Mesendoderm (in vitro differentiated cells): ENCODE data around the gene PARD3.

Source experiments
- DNase-seq: peaks from one replicate; pipeline ENCODE4 v3.0.0; 2013
- H2AK5ac ChIP-seq: 2 replicates; pipeline ENCODE4 v1.6.1; 2013; ENCODE audit warnings: low read length, inconsistent platforms
- H2BK120ac ChIP-seq: 2 replicates; pipeline ENCODE4 v1.6.1; 2013; ENCODE audit warnings: low read depth, mild to moderate bottlenecking, low read length, moderate library complexity, mixed read lengths
- H2BK15ac ChIP-seq: replicated peaks from 2 replicates; pipeline ENCODE4 v1.6.1; 2013; ENCODE audit warnings: low read depth, mild to moderate bottlenecking, moderate library complexity
- H2BK5ac ChIP-seq: 2 replicates; pipeline ENCODE4 v1.6.1; 2013; ENCODE audit warnings: low read length, inconsistent platforms
- H3K18ac ChIP-seq: 2 replicates; pipeline ENCODE4 v1.6.1; 2013; ENCODE audit warnings: mild to moderate bottlenecking, low read length, mixed read lengths
- H3K23ac ChIP-seq: one replicate; pipeline ENCODE4 v1.6.1; 2013; ENCODE audit warnings: low read length
- H3K27ac ChIP-seq: 2 replicates; pipeline ENCODE4 v1.5.1; 2013; ENCODE audit warnings: low read depth, mild to moderate bottlenecking, inconsistent platforms, low read length, moderate library complexity
- H3K27me3 ChIP-seq: 2 replicates; pipeline ENCODE4 v1.6.1; 2013; ENCODE audit warnings: low read length, control low read depth, mild to moderate bottlenecking, inconsistent platforms; ENCODE audit not compliant: insufficient read depth, poor library complexity
- H3K36me3 ChIP-seq: 2 replicates; pipeline ENCODE4 v1.6.1; 2013; ENCODE audit warnings: low read length, inconsistent platforms; ENCODE audit not compliant: control insufficient read depth, insufficient read depth
- H3K4ac ChIP-seq: one replicate; pipeline ENCODE4 v1.6.1; 2013; ENCODE audit warnings: low read depth, mild to moderate bottlenecking, low read length, moderate library complexity
- H3K4me1 ChIP-seq: 2 replicates; pipeline ENCODE4 v1.6.1; 2013; ENCODE audit warnings: low read depth, low read length, inconsistent platforms; ENCODE audit not compliant: control insufficient read depth
- H3K4me2 ChIP-seq: 2 replicates; pipeline ENCODE4 v1.6.1; 2013; ENCODE audit warnings: low read length
- H3K4me3 ChIP-seq: 2 replicates; pipeline ENCODE4 v1.5.1; 2013; ENCODE audit warnings: mild to moderate bottlenecking, low read length
- H3K56ac ChIP-seq: one replicate; pipeline ENCODE4 v1.6.1; 2013; ENCODE audit warnings: low read length
- H3K79me1 ChIP-seq: 2 replicates; pipeline ENCODE4 v1.6.1; 2013; ENCODE audit warnings: low read length, inconsistent platforms
- H3K79me2 ChIP-seq: 2 replicates; pipeline ENCODE4 v1.6.1; 2013; ENCODE audit warnings: mild to moderate bottlenecking, low read length; ENCODE audit not compliant: control insufficient read depth, insufficient read depth
- H3K9ac ChIP-seq: 2 replicates; pipeline ENCODE4 v1.6.1; 2013; ENCODE audit warnings: low read length, inconsistent platforms
- H4K5ac ChIP-seq: one replicate; pipeline ENCODE4 v1.6.1; 2013; ENCODE audit warnings: low read length
- H4K8ac ChIP-seq: one replicate; pipeline ENCODE4 v1.6.1; 2013; ENCODE audit warnings: low read depth, mild to moderate bottlenecking, control low read depth, low read length, moderate library complexity
- WGBS: extraction: QIAGEN DNeasy Blood & Tissue Kit; methylation state at CpG from one replicate; pipeline ENCODE4 v1.1.7; 2013; ENCODE audit warnings: low lambda C conversion rate, missing lambda C conversion rate; ENCODE audit not compliant: insufficient coverage; ENCODE audit errors: extremely low coverage; 5-methylcytosine and 5-hydroxymethylcytosine counted together

PARD3 gene

DNA sequence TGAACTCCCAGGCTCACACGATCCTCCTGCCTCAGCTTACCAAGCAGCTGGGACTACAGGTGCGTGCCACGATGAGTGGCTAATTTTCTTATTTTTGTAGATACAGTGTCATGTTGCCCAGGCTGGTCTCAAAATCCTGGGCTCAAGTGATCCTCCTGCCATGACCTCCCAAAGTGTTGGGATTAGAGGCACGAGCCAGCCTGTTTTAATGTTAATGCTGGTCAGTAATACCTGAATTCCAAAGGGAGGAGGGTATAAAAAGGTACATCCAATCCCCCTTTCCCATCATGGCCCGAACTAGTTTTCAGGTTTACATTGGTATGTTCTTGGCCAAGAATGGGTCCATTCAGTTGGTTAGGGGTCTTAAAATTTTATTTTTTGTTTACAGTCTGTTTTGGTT lies 329.1 kb downstream of the PARD3 start:
- H3K4me1 ChIP-seq, result peaks cover 8% of the 10 kb centered on the region
- no peaks in the 10 kb centered on the region for H3K36me3 ChIP-seq
- peak overlapping the region; percentile 51 for H3K18ac ChIP-seq
- WGBS, result no CpG with 5 or more reads among the region's 5 CpGs
- H3K4ac ChIP-seq, result no peak overlapping the region
- peak overlapping the region; percentile 38 for H3K56ac ChIP-seq
- no peaks in the 10 kb centered on the region for H3K27me3 ChIP-seq
- H4K5ac ChIP-seq, result no peak overlapping the region
- no peak overlapping the region for H3K4me3 ChIP-seq
- H2BK5ac ChIP-seq, result no peak overlapping the region
- no peak overlapping the region for H4K8ac ChIP-seq
- no peak overlapping the region for H3K9ac ChIP-seq
- DNase-seq, result no peak
- H2BK15ac ChIP-seq, result no peak overlapping the region
- no peak overlapping the region for H3K4me2 ChIP-seq
- no peak overlapping the region for H2AK5ac ChIP-seq
- no peaks in the 10 kb centered on the region for H3K79me2 ChIP-seq
- H3K23ac ChIP-seq, result no peak overlapping the region
- H3K27ac ChIP-seq, result no peak overlapping the region
- no peak overlapping the region for H2BK120ac ChIP-seq
- peaks cover 2% of the 10 kb centered on the region for H3K79me1 ChIP-seq

DNA sequence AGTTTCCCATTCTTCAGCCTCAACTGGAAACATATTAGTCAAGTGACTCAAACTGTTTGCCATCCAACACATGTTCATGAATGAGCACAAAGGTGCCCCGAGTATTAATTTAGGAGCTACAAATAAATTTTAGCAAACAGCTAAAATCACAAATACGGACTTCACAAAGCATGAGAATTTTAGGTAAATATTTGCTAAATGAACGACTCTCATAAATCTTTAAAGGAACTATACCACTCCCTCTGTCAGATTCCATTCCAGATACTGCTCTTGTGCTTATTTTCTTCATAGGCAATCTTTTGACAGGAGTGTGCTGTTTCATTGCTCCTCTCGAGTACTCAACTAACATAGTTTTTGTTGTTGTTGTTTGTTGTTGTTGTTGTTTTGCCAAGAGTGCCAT lies 330.9 kb downstream of the PARD3 start:
- H3K9ac ChIP-seq, result no peak overlapping the region
- H4K5ac ChIP-seq, result no peak overlapping the region
- H3K56ac ChIP-seq, result no peak overlapping the region
- H3K4me2 ChIP-seq, result no peak overlapping the region
- H3K4ac ChIP-seq, result no peak overlapping the region
- no peaks in the 10 kb centered on the region for H3K36me3 ChIP-seq
- H3K4me3 ChIP-seq, result no peak overlapping the region
- no peak overlapping the region for H3K27ac ChIP-seq
- no peak overlapping the region for H2BK120ac ChIP-seq
- no peaks in the 10 kb centered on the region for H3K79me2 ChIP-seq
- H2BK5ac ChIP-seq, result no peak overlapping the region
- no peak overlapping the region for H2BK15ac ChIP-seq
- no peak overlapping the region for H4K8ac ChIP-seq
- no peak overlapping the region for H3K18ac ChIP-seq
- peaks cover 2% of the 10 kb centered on the region for H3K79me1 ChIP-seq
- no CpG with 5 or more reads among the region's 4 CpGs for WGBS
- no peak for DNase-seq
- H2AK5ac ChIP-seq, result no peak overlapping the region
- H3K4me1 ChIP-seq, result peaks cover 7% of the 10 kb centered on the region
- H3K27me3 ChIP-seq, result no peaks in the 10 kb centered on the region
- H3K23ac ChIP-seq, result no peak overlapping the region

DNA sequence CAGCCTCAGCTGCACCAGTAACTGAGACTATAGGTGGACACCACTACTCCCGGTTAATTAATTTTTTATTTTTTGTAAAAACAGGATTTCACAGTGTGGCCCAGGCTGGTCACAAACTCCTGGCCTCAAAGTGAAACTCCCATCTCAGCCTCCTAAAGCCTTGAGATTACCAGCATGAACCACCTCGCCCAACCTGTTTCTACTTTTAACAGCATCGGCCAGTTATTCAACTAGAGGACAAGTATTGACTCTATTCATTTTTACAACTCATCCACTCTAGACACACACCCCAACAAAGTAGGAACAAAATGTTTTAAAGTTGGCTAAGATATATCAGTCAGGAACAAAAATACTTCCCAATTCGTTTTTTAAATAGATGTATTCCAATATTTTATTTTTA lies 334.8 kb downstream of the PARD3 start:
- H3K4me1 ChIP-seq, result no peaks in the 10 kb centered on the region
- H3K79me2 ChIP-seq, result no peaks in the 10 kb centered on the region
- no peaks in the 10 kb centered on the region for H3K36me3 ChIP-seq
- no peak overlapping the region for H3K56ac ChIP-seq
- H3K18ac ChIP-seq, result no peak overlapping the region
- no peak overlapping the region for H4K8ac ChIP-seq
- H3K4me2 ChIP-seq, result no peak overlapping the region
- H2BK120ac ChIP-seq, result no peak overlapping the region
- H2BK15ac ChIP-seq, result no peak overlapping the region
- no peaks in the 10 kb centered on the region for H3K27me3 ChIP-seq
- H3K27ac ChIP-seq, result no peak overlapping the region
- peaks cover 2% of the 10 kb centered on the region for H3K79me1 ChIP-seq
- no CpG with 5 or more reads among the region's 4 CpGs for WGBS
- no peak overlapping the region for H3K9ac ChIP-seq
- H2AK5ac ChIP-seq, result no peak overlapping the region
- H3K4me3 ChIP-seq, result no peak overlapping the region
- H2BK5ac ChIP-seq, result no peak overlapping the region
- no peak overlapping the region for H3K23ac ChIP-seq
- no peak for DNase-seq
- no peak overlapping the region for H4K5ac ChIP-seq
- no peak overlapping the region for H3K4ac ChIP-seq

DNA sequence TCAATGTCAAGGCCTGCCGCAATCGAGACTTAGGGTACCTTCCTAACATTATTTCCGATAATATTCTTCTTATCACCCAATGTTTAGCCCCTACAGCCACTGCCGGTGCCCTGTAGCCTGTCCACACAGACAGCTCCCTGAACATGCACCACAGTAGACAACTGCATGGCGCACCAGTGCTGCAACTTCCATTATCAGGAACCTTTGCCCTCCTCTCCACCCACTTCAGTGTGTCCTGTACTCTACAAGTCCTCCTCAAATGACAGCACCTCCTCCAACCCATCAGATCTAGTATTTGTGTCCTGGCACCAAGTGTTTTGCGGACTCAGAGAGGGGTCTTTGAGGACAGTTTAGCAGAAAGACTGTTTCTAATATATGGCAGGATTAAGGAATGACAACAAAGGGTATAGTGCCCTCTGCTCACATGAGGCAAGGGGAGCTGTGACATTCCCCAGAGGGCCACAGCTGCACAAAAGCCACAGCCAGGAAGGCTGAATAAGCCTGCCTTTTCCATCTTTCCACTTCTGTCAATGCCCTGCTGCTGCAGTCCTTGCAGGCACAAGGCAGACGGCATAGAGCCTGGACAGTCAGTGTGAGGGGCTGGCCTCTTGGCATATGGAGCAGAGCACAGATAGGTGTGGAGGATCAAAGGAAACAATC lies 335.4 kb downstream of the PARD3 start:
- H3K23ac ChIP-seq, result no peak overlapping the region
- no peaks in the 10 kb centered on the region for H3K36me3 ChIP-seq
- H3K4me3 ChIP-seq, result no peak overlapping the region
- H3K79me2 ChIP-seq, result no peaks in the 10 kb centered on the region
- no peak overlapping the region for H2AK5ac ChIP-seq
- no peak overlapping the region for H3K56ac ChIP-seq
- DNase-seq, result no peak
- no peaks in the 10 kb centered on the region for H3K27me3 ChIP-seq
- H3K4me1 ChIP-seq, result no peaks in the 10 kb centered on the region
- H3K79me1 ChIP-seq, result peaks cover 2% of the 10 kb centered on the region
- no peak overlapping the region for H2BK5ac ChIP-seq
- no peak overlapping the region for H3K18ac ChIP-seq
- H3K4me2 ChIP-seq, result no peak overlapping the region
- H4K5ac ChIP-seq, result no peak overlapping the region
- no peak overlapping the region for H3K9ac ChIP-seq
- H2BK15ac ChIP-seq, result no peak overlapping the region
- WGBS, result no CpG with 5 or more reads among the region's 7 CpGs
- no peak overlapping the region for H4K8ac ChIP-seq
- H3K4ac ChIP-seq, result no peak overlapping the region
- H2BK120ac ChIP-seq, result no peak overlapping the region
- H3K27ac ChIP-seq, result no peak overlapping the region

DNA sequence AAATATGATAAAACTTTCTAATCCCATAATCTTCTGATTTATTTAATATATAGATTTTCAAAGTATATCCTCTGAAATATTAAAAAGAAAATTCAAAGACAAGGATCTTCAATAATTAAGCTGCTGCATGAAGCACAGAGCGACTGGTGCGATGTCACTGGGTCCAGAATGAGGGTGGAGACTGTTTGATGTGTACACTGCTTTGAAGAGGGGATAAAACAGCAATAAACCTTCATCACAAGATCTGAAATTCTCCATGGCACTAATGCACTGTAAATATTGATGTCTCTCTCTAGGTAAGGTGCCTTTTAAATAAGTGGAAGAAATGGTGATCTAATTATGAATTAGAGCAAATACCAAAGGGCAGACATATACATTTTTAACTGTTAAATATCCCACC lies 337.8 kb downstream of the PARD3 start:
- no CpG with 5 or more reads among the region's 2 CpGs for WGBS
- Histone ChIP-seq H2BK5ac (no peak overlapping the region), H3K27ac (no peak overlapping the region), H2BK15ac (no peak overlapping the region), H3K4ac (no peak overlapping the region), H3K36me3 (no peaks in the 10 kb centered on the region), H3K9ac (no peak overlapping the region), H4K8ac (no peak overlapping the region), H3K4me1 (no peaks in the 10 kb centered on the region), H2AK5ac (no peak overlapping the region), H3K4me2 (no peak overlapping the region), H3K27me3 (no peaks in the 10 kb centered on the region), H3K79me2 (no peaks in the 10 kb centered on the region), H3K79me1 (peaks cover 2% of the 10 kb centered on the region), H4K5ac (no peak overlapping the region), H3K4me3 (no peak overlapping the region), H3K56ac (no peak overlapping the region), H2BK120ac (no peak overlapping the region), H3K18ac (no peak overlapping the region), H3K23ac (no peak overlapping the region)
- DNase-seq, result no peak

DNA sequence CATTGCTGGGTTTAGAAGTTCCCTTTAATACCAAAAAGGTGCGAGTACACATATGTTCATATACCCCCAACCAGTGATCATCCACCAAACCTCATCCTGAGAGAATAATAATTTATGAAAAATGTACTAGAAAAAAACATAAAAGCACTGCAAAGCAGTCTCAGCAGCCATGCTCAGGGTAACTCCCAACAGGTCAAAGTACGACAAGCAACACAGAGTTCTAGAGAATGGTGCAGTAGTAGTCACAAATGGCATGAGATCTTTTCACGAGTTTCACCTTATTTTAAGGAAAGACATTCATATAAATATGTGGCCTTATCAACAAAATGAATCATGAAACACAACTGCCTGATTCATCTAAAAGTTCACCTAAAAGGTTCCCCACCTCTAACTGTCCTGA lies 338.5 kb downstream of the PARD3 start:
- no peak overlapping the region for H4K8ac ChIP-seq
- H3K4me2 ChIP-seq, result no peak overlapping the region
- H3K23ac ChIP-seq, result no peak overlapping the region
- H3K79me2 ChIP-seq, result no peaks in the 10 kb centered on the region
- no peak overlapping the region for H4K5ac ChIP-seq
- no peak overlapping the region for H3K4me3 ChIP-seq
- no CpG with 5 or more reads among the region's 3 CpGs for WGBS
- no peak overlapping the region for H3K4ac ChIP-seq
- no peak for DNase-seq
- no peaks in the 10 kb centered on the region for H3K36me3 ChIP-seq
- H3K79me1 ChIP-seq, result peaks cover 2% of the 10 kb centered on the region
- no peaks in the 10 kb centered on the region for H3K4me1 ChIP-seq
- peak overlapping the region; percentile 15 for H2BK120ac ChIP-seq
- H3K9ac ChIP-seq, result no peak overlapping the region
- H3K18ac ChIP-seq, result no peak overlapping the region
- H3K27ac ChIP-seq, result no peak overlapping the region
- no peaks in the 10 kb centered on the region for H3K27me3 ChIP-seq
- H2BK5ac ChIP-seq, result no peak overlapping the region
- no peak overlapping the region for H3K56ac ChIP-seq
- H2AK5ac ChIP-seq, result no peak overlapping the region
- H2BK15ac ChIP-seq, result no peak overlapping the region
